Neuronal stem cell (in vitro differentiated cells): ENCODE data around the gene RGS16.

Experiments used
- DNase-seq: peaks from one replicate; pipeline ENCODE4 v3.0.0-alpha.2; 2013; ENCODE audit warnings: low spot score
- H2AFZ ChIP-seq: one replicate; pipeline ENCODE4 v1.6.1; 2013; ENCODE audit warnings: mild to moderate bottlenecking, low read length, inconsistent platforms
- H2AK5ac ChIP-seq: 2 replicates; pipeline ENCODE4 v1.6.1; 2013; ENCODE audit warnings: low read depth, mild to moderate bottlenecking, inconsistent platforms, low read length, moderate library complexity, mixed read lengths
- H2BK120ac ChIP-seq: 2 replicates; pipeline ENCODE4 v1.6.1; 2013; ENCODE audit warnings: low read depth, mild to moderate bottlenecking, inconsistent platforms, low read length, moderate library complexity, mixed read lengths
- H2BK12ac ChIP-seq: one replicate; pipeline ENCODE4 v1.6.1; 2013; ENCODE audit warnings: low read length, inconsistent platforms
- H2BK15ac ChIP-seq: 2 replicates; pipeline ENCODE4 v1.6.1; 2013; ENCODE audit warnings: mild to moderate bottlenecking, low read length, inconsistent platforms, mixed read lengths
- H2BK5ac ChIP-seq: one replicate; pipeline ENCODE4 v1.6.1; 2013; ENCODE audit warnings: inconsistent platforms, mild to moderate bottlenecking, low read length, moderate library complexity
- H3K14ac ChIP-seq: one replicate; pipeline ENCODE4 v1.6.1; 2013; ENCODE audit warnings: low read length, inconsistent platforms
- H3K18ac ChIP-seq: 2 replicates; pipeline ENCODE4 v1.6.1; 2013; ENCODE audit warnings: low read length, inconsistent platforms
- H3K23ac ChIP-seq: 2 replicates; pipeline ENCODE4 v1.6.1; 2013; ENCODE audit warnings: low read depth, mild to moderate bottlenecking, mixed read lengths, low read length, inconsistent platforms; ENCODE audit not compliant: poor library complexity
- H3K27ac ChIP-seq: replicated peaks from 3 replicates; pipeline ENCODE4 v1.5.1; 2013; ENCODE audit warnings: low read length, inconsistent platforms
- H3K27me3 ChIP-seq, 3 experiments: 2 replicates each; pipeline ENCODE4 v1.6.1; 2013; ENCODE audit warnings: low read length in 3 of 3, mild to moderate bottlenecking in 2 of 3, inconsistent platforms in 1 of 3, low read depth in 1 of 3, mixed read lengths in 1 of 3, moderate library complexity in 1 of 3; ENCODE audit not compliant: control insufficient read depth in 3 of 3, insufficient read depth in 3 of 3
- H3K36me3 ChIP-seq, 2 donors: replicated peaks in 1 of 2; 2 replicates each; pipeline ENCODE4 v1.6.1; 2013; ENCODE audit warnings: low read length in 2 of 2; ENCODE audit not compliant: control insufficient read depth in 2 of 2, insufficient read depth in 2 of 2
- H3K4ac ChIP-seq: 2 replicates; pipeline ENCODE4 v1.6.1; 2013; ENCODE audit warnings: inconsistent platforms, mild to moderate bottlenecking, low read length, moderate library complexity
- H3K4me1 ChIP-seq, 2 donors: 1 replicate in 1 of 2; 2 replicates in 1 of 2; pipeline ENCODE4 v1.6.1; 2013; ENCODE audit warnings: low read length in 2 of 2, low read depth in 1 of 2; ENCODE audit not compliant: control insufficient read depth in 2 of 2, insufficient read depth in 1 of 2
- H3K4me2 ChIP-seq: one replicate; pipeline ENCODE4 v1.6.1; 2013; ENCODE audit warnings: mild to moderate bottlenecking, low read length, inconsistent platforms; ENCODE audit not compliant: insufficient read depth, poor library complexity, severe bottlenecking
- H3K4me3 ChIP-seq, 2 donors: 2 replicates each; pipeline ENCODE4 v1.5.1; 2013; ENCODE audit warnings: low read length in 2 of 2, mild to moderate bottlenecking in 2 of 2, inconsistent platforms in 1 of 2, moderate library complexity in 1 of 2
- H3K79me1 ChIP-seq: one replicate; pipeline ENCODE4 v1.6.1; 2013; ENCODE audit warnings: low read depth, mild to moderate bottlenecking, inconsistent platforms, low read length, moderate library complexity
- H3K9ac ChIP-seq: one replicate; pipeline ENCODE4 v1.6.1; 2013; ENCODE audit warnings: mild to moderate bottlenecking, low read depth, low read length, inconsistent platforms; ENCODE audit not compliant: poor library complexity
- H3K9me3 ChIP-seq, 2 donors: replicated peaks in 1 of 2; 2 replicates each; pipeline versions ENCODE3 to v1.6.1; 2013; ENCODE audit warnings: low read length in 2 of 2, mild to moderate bottlenecking in 2 of 2, inconsistent platforms in 1 of 2, low read depth in 1 of 2, mixed read lengths in 1 of 2, moderate library complexity in 1 of 2; ENCODE audit not compliant: control insufficient read depth in 2 of 2, insufficient read depth in 1 of 2
- H4K8ac ChIP-seq: one replicate; pipeline ENCODE4 v1.6.1; 2013; ENCODE audit warnings: low read depth, mild to moderate bottlenecking, inconsistent platforms, low read length, moderate library complexity
- H4K91ac ChIP-seq: one replicate; pipeline ENCODE4 v1.6.1; 2013; ENCODE audit warnings: low read length, low read depth, mild to moderate bottlenecking, inconsistent platforms; ENCODE audit not compliant: poor library complexity
- WGBS, 2 donors: extraction: QIAGEN DNeasy Blood & Tissue Kit; methylation state at CpG; one replicate each; pipeline ENCODE4 v1.1.7; 2013; ENCODE audit warnings: missing lambda C conversion rate in 2 of 2, mixed read lengths in 1 of 2; ENCODE audit not compliant: insufficient read length in 2 of 2, insufficient replicate concordance in 1 of 2; ENCODE audit errors: extremely low coverage in 2 of 2; 5-methylcytosine and 5-hydroxymethylcytosine counted together

The RGS16 gene

GRCh38 chr1:182603646-182604174 is 479 bp downstream of the RGS16 start:
- no peak overlapping the region for H3K27ac ChIP-seq
- H3K79me1 ChIP-seq, result peaks cover 14% of the 10 kb centered on the region
- peak overlapping the region; percentile 99 for H3K14ac ChIP-seq
- H3K4me2 ChIP-seq, result peak overlapping the region; percentile 98
- H2BK5ac ChIP-seq, result peak overlapping the region; percentile 59
- no peak overlapping the region for H3K4ac ChIP-seq
- no peaks in the 10 kb centered on the region for H3K9me3 ChIP-seq
- H3K4me3 ChIP-seq, result peak overlapping the region; percentile 6 to 89
- H2BK15ac ChIP-seq, result peak overlapping the region; percentile 77
- no peak for DNase-seq
- H3K27me3 ChIP-seq, result peaks cover 0 to 11% (median 0%) of the 10 kb centered on the region in 3 experiments
- H3K23ac ChIP-seq, result peak overlapping the region; percentile 71
- peaks cover 0 to 18% of the 10 kb centered on the region in 2 donors for H3K36me3 ChIP-seq
- peak overlapping the region; percentile 59 for H2AK5ac ChIP-seq
- peaks cover 15 to 20% of the 10 kb centered on the region in 2 donors for H3K4me1 ChIP-seq
- H2BK120ac ChIP-seq, result no peak overlapping the region
- H2AFZ ChIP-seq, result peak overlapping the region; percentile 25
- H4K91ac ChIP-seq, result peak overlapping the region; percentile 56
- H2BK12ac ChIP-seq, result peak overlapping the region; percentile 64
- H3K18ac ChIP-seq, result peak overlapping the region; percentile 98
- WGBS, 2 donors, result no CpG with 5 or more reads among the region's 12 CpGs
- H4K8ac ChIP-seq, result no peak overlapping the region
- H3K9ac ChIP-seq, result peak overlapping the region; percentile 95

DNA sequence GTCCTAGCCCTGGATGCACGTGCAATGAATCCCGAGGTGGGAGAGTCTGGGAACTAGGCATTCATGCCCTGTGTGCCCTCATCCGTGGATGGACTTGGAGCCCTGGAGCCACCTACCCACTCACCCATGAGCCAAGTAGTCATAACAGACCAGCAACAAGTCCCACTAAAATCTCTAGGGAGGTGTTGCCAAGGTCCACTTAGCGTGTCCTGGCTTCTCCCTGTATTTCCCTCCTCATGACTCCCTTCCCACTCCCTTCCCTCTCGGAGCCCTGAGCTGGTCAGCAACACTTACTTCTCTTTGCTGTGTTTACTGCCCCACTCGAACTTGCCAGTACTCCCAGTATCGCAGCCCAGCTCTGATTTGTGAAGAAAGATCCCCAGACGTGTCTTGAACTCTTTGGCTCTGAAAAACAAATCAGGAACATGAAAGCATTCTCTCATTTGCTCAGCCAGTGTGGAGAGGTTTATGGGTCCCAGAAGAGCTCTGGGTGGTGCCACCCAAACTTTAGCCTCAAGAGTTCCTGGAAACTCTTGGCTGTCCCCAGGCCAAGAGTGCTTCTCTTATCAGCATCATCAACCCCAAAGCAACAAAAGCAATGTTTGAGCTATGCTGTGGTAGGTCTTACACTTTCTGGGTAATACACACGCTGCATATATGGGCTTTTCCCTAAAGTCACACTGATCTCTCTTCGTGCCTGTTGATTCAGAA is 1.1 kb downstream of the RGS16 start:
- H3K27ac ChIP-seq, result no peak overlapping the region
- peak overlapping the region; percentile 15 for H2AK5ac ChIP-seq
- H3K36me3 ChIP-seq, result peaks cover 0 to 18% of the 10 kb centered on the region in 2 donors
- no peak overlapping the region for H4K8ac ChIP-seq
- peaks cover 0 to 9% (median 0%) of the 10 kb centered on the region in 3 experiments for H3K27me3 ChIP-seq
- H3K9ac ChIP-seq, result no peak overlapping the region
- DNase-seq, result no peak
- H4K91ac ChIP-seq, result no peak overlapping the region
- H3K14ac ChIP-seq, result no peak overlapping the region
- no peak overlapping the region for H3K18ac ChIP-seq
- WGBS, 2 donors, result no CpG with 5 or more reads among the region's 10 CpGs
- H2BK5ac ChIP-seq, result no peak overlapping the region
- peaks cover 15 to 20% of the 10 kb centered on the region in 2 donors for H3K4me1 ChIP-seq
- no peak overlapping the region for H2BK120ac ChIP-seq
- H2AFZ ChIP-seq, result no peak overlapping the region
- H3K4ac ChIP-seq, result no peak overlapping the region
- H2BK12ac ChIP-seq, result no peak overlapping the region
- no peaks in the 10 kb centered on the region for H3K9me3 ChIP-seq
- peaks cover 14% of the 10 kb centered on the region for H3K79me1 ChIP-seq
- no peak overlapping the region for H3K4me3 ChIP-seq
- no peak overlapping the region for H3K23ac ChIP-seq
- H2BK15ac ChIP-seq, result peak overlapping the region; percentile 12
- peak overlapping the region; percentile 98 for H3K4me2 ChIP-seq

- Histone ChIP-seq H3K14ac (no peak overlapping the region), H4K91ac (no peak overlapping the region), H2BK12ac (no peak overlapping the region), H2AK5ac (peak overlapping the region; percentile 20), H3K36me3 (peaks cover 0 to 18% of the 10 kb centered on the region in 2 donors), H3K4me3 (no peak overlapping the region), H2BK5ac (no peak overlapping the region), H3K27ac (no peak overlapping the region), H3K9ac (no peak overlapping the region), H3K4me2 (no peak overlapping the region), H3K4ac (no peak overlapping the region), H4K8ac (no peak overlapping the region), H3K27me3 (peaks cover 0 to 17% (median 0%) of the 10 kb centered on the region in 3 experiments), H3K18ac (no peak overlapping the region), H2BK120ac (no peak overlapping the region), H3K79me1 (peaks cover 14% of the 10 kb centered on the region), H3K23ac (no peak overlapping the region), H3K9me3 (no peaks in the 10 kb centered on the region), H2BK15ac (no peak overlapping the region), H3K4me1 (peaks cover 9 to 20% of the 10 kb centered on the region in 2 donors), H2AFZ (peak overlapping the region; percentile 42)
- DNase-seq, result no peak
- no CpG with 5 or more reads among the region's 4 CpGs for WGBS, 2 donors
These were observed 2.3 kb downstream of the RGS16 start for GRCh38 chr1:182601913-182602312.

GRCh38 chr1:182601416-182601786 is 2.8 kb downstream of the RGS16 start:
- Histone ChIP-seq H3K4me3 (no peak overlapping the region), H2AK5ac (peak overlapping the region; percentile 20), H4K91ac (no peak overlapping the region), H2BK120ac (no peak overlapping the region), H4K8ac (no peak overlapping the region), H3K9ac (no peak overlapping the region), H3K4me1 (peaks cover 4 to 16% of the 10 kb centered on the region in 2 donors), H3K9me3 (no peaks in the 10 kb centered on the region), H2AFZ (peak overlapping the region; percentile 42), H3K79me1 (peaks cover 14% of the 10 kb centered on the region), H3K27me3 (peaks cover 0 to 21% (median 0%) of the 10 kb centered on the region in 3 experiments), H3K27ac (no peak overlapping the region), H3K18ac (no peak overlapping the region), H3K36me3 (peaks cover 0 to 18% of the 10 kb centered on the region in 2 donors), H2BK5ac (no peak overlapping the region), H3K23ac (no peak overlapping the region), H3K14ac (no peak overlapping the region), H3K4me2 (no peak overlapping the region), H2BK15ac (no peak overlapping the region), H3K4ac (no peak overlapping the region), H2BK12ac (no peak overlapping the region)
- WGBS, 2 donors, result no CpG with 5 or more reads among the region's 6 CpGs
- DNase-seq, result peak; percentile 84
